ENCODE measurements around the gene VAMP8. TPM values are rescaled to one million over a fixed set of nuclear protein-coding genes. Genes with fewer than 3 reads are reported as not detected.

The VAMP8 gene
- total RNA-seq, 2 donors from 2014 or later: 39.6 to 111 TPM

Small RNAs within 50 kb of the gene (small RNA-seq; reads per million reads assigned to genes)
- not detected for gene RN7SL126P

Other genes with a start within 250 kb of the VAMP8 start
- 10 to 100 TPM; 69.9 to 75.2 TPM for gene TGOLN2, start 249.6 kb upstream of the VAMP8 start, total RNA-seq
- 10 to 100 TPM; 68.5 to 98.6 TPM for gene RETSAT, start 223.1 kb upstream of the VAMP8 start, total RNA-seq
- 10 to 100 TPM; 16.9 to 18.5 TPM for gene ELMOD3, start 222.8 kb upstream of the VAMP8 start, total RNA-seq
- 10 to 100 TPM; 26.0 to 35.0 TPM for gene CAPG, start 167.2 kb upstream of the VAMP8 start, total RNA-seq
- gene SH2D6, start 158.9 kb upstream of the VAMP8 start, total RNA-seq: 10 to 100 TPM in 1 of 2 donors, under 1 TPM in 1; 0.26 to 15.5 TPM
- gene MAT2A, start 38.4 kb upstream of the VAMP8 start, total RNA-seq: 100 to 1,000 TPM; 388 to 576 TPM
- gene GGCX, start 16.1 kb upstream of the VAMP8 start, total RNA-seq: 10 to 100 TPM; 35.5 to 48.1 TPM
- gene VAMP5, start 6.8 kb downstream of the VAMP8 start, total RNA-seq: 10 to 100 TPM in 1 of 2 donors, 1 to 10 TPM in 1; 3.0 to 10.4 TPM
- 10 to 100 TPM; 54.4 to 89.5 TPM for gene RNF181, start 18.2 kb downstream of the VAMP8 start, total RNA-seq
- gene TMEM150A, start 25.1 kb downstream of the VAMP8 start, total RNA-seq: 10 to 100 TPM; 23.1 to 24.4 TPM
- 10 to 100 TPM in 1 of 2 donors, 1 to 10 TPM in 1; 9.9 to 14.5 TPM for gene C2orf68, start 34.5 kb downstream of the VAMP8 start, total RNA-seq
- gene USP39, start 38.6 kb downstream of the VAMP8 start, total RNA-seq: 100 to 1,000 TPM in 1 of 2 donors, 10 to 100 TPM in 1; 21.3 to 142 TPM
- gene SFTPB, start 90.6 kb downstream of the VAMP8 start, total RNA-seq: not detected
- gene GNLY, start 116.8 kb downstream of the VAMP8 start, total RNA-seq: 1 to 10 TPM in 1 of 2 donors, not detected in 1; 5.6 TPM
- 10 to 100 TPM; 12.9 to 14.5 TPM for gene ATOH8, start 176.4 kb downstream of the VAMP8 start, total RNA-seq